HepG2 (cell line): ENCODE measurements around the gene MEIOB. TPM values are rescaled to one million over a fixed set of nuclear protein-coding genes. Genes with fewer than 3 reads are reported as not detected.

Experiments used
- ATAC-seq: fragments of 200-7000 bp; cut with Tn5 transposase; 3 replicates; pipeline ENCODE4 v1.9.1; 2020; ENCODE audit warnings: mild to moderate bottlenecking, moderate library complexity
- BruUV-seq: library from RNA; stranded (reverse); fragments of 400-500 nt; replicated peaks from 2 replicates; lab custom pipeline; 2021; lab: Mats Ljungman, UMichigan
- CTCF ChIA-PET: fragments of 300-600 bp; formaldehyde crosslinking; extraction: SDS; loops from one replicate; lab custom pipeline; 2021; ENCODE audit warnings: low total read pairs, inconsistent platforms, low intra/inter-chr PET ratio; lab: Yijun Ruan, JAX
- POLR2A ChIA-PET: fragments of 350-600 bp; sonication (Branson Sonifier 250); formaldehyde crosslinking; loops from one replicate; lab custom pipeline; 2020; ENCODE audit warnings: antibody characterized with exemption, inconsistent platforms; lab: Yijun Ruan, JAX
- DNase-seq: peaks from one replicate; pipeline ENCODE4 v3.0.0-alpha.2; 2015; ENCODE audit warnings: low spot score
- FAIRE-seq: peaks from 3 replicates; lab custom pipeline; 2011; peaks lifted over from hg19 to GRCh38; lab: Jason Lieb, UNC
- H2AFZ ChIP-seq: one replicate; pipeline ENCODE4 v1.6.1; 2011; ENCODE audit warnings: low read length, inconsistent platforms
- H3K27ac ChIP-seq: fragments of 300-600 bp; 3 replicates; pipeline ENCODE4 v1.8.0; 2011; ENCODE audit warnings: mixed run types, mild to moderate bottlenecking, mixed read lengths, low read length, inconsistent platforms; ENCODE audit not compliant: insufficient read depth; ENCODE audit errors: extremely low read length
- H3K27me3 ChIP-seq, 2 experiments: fragments of 200-600 bp in 1 of 2; 2 replicates in 1 of 2; 3 replicates in 1 of 2; pipeline versions ENCODE4 v1.6.0 to v1.8.0; 2011; ENCODE audit warnings: low read length in 2 of 2, mild to moderate bottlenecking in 2 of 2, moderate library complexity in 2 of 2, inconsistent platforms in 1 of 2; ENCODE audit not compliant: insufficient read depth in 2 of 2, control insufficient read depth in 1 of 2
- H3K36me3 ChIP-seq, 2 experiments: fragments of 200-600 bp in 1 of 2; replicated peaks in 1 of 2; 2 replicates in 1 of 2; 3 replicates in 1 of 2; pipeline versions ENCODE4 v1.5.1 to v1.8.0; 2011; ENCODE audit warnings: low read length in 2 of 2, inconsistent platforms in 1 of 2; ENCODE audit not compliant: insufficient read depth in 2 of 2, control insufficient read depth in 1 of 2
- H3K4me1 ChIP-seq: 2 replicates; pipeline ENCODE4 v1.5.1; 2012; ENCODE audit warnings: low read length, inconsistent platforms; ENCODE audit not compliant: insufficient read depth
- H3K4me2 ChIP-seq: 2 replicates; pipeline ENCODE4 v1.6.0; 2011; ENCODE audit warnings: low read depth, low read length, inconsistent platforms
- H3K4me3 ChIP-seq, 3 experiments: fragments of 200-600 bp in 1 of 3; sonication (generic), shearing (Covaris generic) in 1 of 3; replicated peaks in 1 of 3; 2 replicates each; pipeline ENCODE4 v1.5.1; 2011 to 2016; ENCODE audit warnings: low read length in 3 of 3, inconsistent platforms in 2 of 3, low read depth in 2 of 3, mild to moderate bottlenecking in 2 of 3, control low read depth in 1 of 3, mixed read lengths in 1 of 3; ENCODE audit not compliant: insufficient read depth in 1 of 3
- H3K79me2 ChIP-seq: one replicate; pipeline ENCODE4 v1.6.1; 2011; ENCODE audit warnings: low read length, inconsistent platforms; ENCODE audit not compliant: insufficient read depth
- H3K9ac ChIP-seq: 2 replicates; pipeline ENCODE4 v1.6.0; 2011; ENCODE audit warnings: mild to moderate bottlenecking, low read depth, low read length, inconsistent platforms; ENCODE audit not compliant: insufficient read depth
- H3K9me3 ChIP-seq: 2 replicates; pipeline ENCODE4 v1.5.1; 2012; ENCODE audit warnings: mild to moderate bottlenecking, low read length
- H4K20me1 ChIP-seq: 2 replicates; pipeline ENCODE4 v1.6.0; 2011; ENCODE audit warnings: inconsistent platforms, mild to moderate bottlenecking, low read length, moderate library complexity; ENCODE audit not compliant: insufficient read depth
- ATF1 ChIP-seq: IDR thresholded peaks from 2 replicates; pipeline ENCODE4 v1.6.1; 2016; ENCODE audit warnings: mild to moderate bottlenecking, control low read depth
- ATM ChIP-seq: fragments of 450-650 bp; IDR thresholded peaks from 2 replicates; pipeline ENCODE4 v1.7.1; 2017; ENCODE audit warnings: mild to moderate bottlenecking, borderline replicate concordance
- ETS1 ChIP-seq: sonication (generic); formaldehyde crosslinking; IDR thresholded peaks from 2 replicates; pipeline ENCODE4 v1.4.0; 2020; ENCODE audit warnings: missing genetic modification reagents
- PBX2 ChIP-seq: IDR thresholded peaks from 2 replicates; pipeline ENCODE4 v1.6.1; 2016; ENCODE audit warnings: control low read depth
- POLR2AphosphoS5 ChIP-seq: IDR thresholded peaks from 2 replicates; pipeline ENCODE4 v1.6.1; 2012; ENCODE audit warnings: low read depth, low read length
- YY1 ChIP-seq: IDR thresholded peaks from 2 replicates; pipeline ENCODE4 v1.6.1; 2011; ENCODE audit warnings: low read length, low read depth, moderate library complexity, mild to moderate bottlenecking; ENCODE audit not compliant: insufficient read depth, insufficient replicate concordance
- ZFP82 ChIP-seq: sonication (generic); formaldehyde crosslinking; IDR thresholded peaks from 2 replicates; pipeline ENCODE4 v1.5.1; 2020; ENCODE audit warnings: mild to moderate bottlenecking, missing genetic modification reagents, borderline replicate concordance
- ZNF253 ChIP-seq: sonication (generic); formaldehyde crosslinking; IDR thresholded peaks from 2 replicates; pipeline ENCODE4 v1.8.0; 2022; ENCODE audit warnings: mild to moderate bottlenecking, missing genetic modification reagents, borderline replicate concordance
- ZNF326 ChIP-seq: sonication (generic); formaldehyde crosslinking; IDR thresholded peaks from 2 replicates; pipeline ENCODE4 v1.4.0; 2020; ENCODE audit warnings: missing genetic modification reagents, borderline replicate concordance
- ZNF350 ChIP-seq: sonication (generic); formaldehyde crosslinking; IDR thresholded peaks from 2 replicates; pipeline ENCODE4 v1.4.0; 2020; ENCODE audit warnings: mild to moderate bottlenecking, low read depth, missing genetic modification reagents, borderline replicate concordance
- ZNF430 ChIP-seq: sonication (generic); formaldehyde crosslinking; IDR thresholded peaks from 2 replicates; pipeline ENCODE4 v1.9.0; 2021; ENCODE audit warnings: mild to moderate bottlenecking, missing genetic modification reagents
- ZNF569 ChIP-seq: sonication (generic); formaldehyde crosslinking; IDR thresholded peaks from 2 replicates; pipeline ENCODE4 v1.5.0; 2020; ENCODE audit warnings: mild to moderate bottlenecking, missing genetic modification reagents, moderate library complexity, borderline replicate concordance
- ZNF639 ChIP-seq: conservative IDR thresholded peaks from 2 replicates; pipeline ENCODE4 v1.6.1; 2018; ENCODE audit warnings: missing genetic modification reagents
- ZNF687 ChIP-seq: sonication (generic); formaldehyde crosslinking; IDR thresholded peaks from 2 replicates; pipeline ENCODE4 v1.5.1; 2020; ENCODE audit warnings: mild to moderate bottlenecking, missing genetic modification reagents, moderate library complexity
- WGBS: methylation state at CpG from one replicate; pipeline ENCODE4 v1.1.6; 2017; ENCODE audit warnings: low lambda C conversion rate; 5-methylcytosine and 5-hydroxymethylcytosine counted together
- in situ Hi-C: cut with HindIII; loops from 2 replicates; pipeline ENCODE4 v1.10.0; 2017; ENCODE audit warnings: low pct_unique_long_range_greater_than_20kb; ENCODE audit not compliant: extremely low pct_ligation_motif_present
- intact Hi-C: fragments of 100-400 bp; cut with micrococcal nuclease; formaldehyde crosslinking; loops from one replicate; pipeline ENCODE4 v1.10.0; 2022; ENCODE audit not compliant: unreplicated experiment
- polyA plus RNA-seq, 8 experiments: library from polyadenylated mRNA; depleted of rRNA in 3 of 8; stranded (reverse) in 7 of 8; unstranded in 1 of 8; fragments of >200 nt; fragmentation: Illumina TruSeq in 4 of 8; extraction: Trizol in 4 of 8; gene quantifications; 2 replicates each; pipeline versions ENCODE4 v1.2.1 to v1.2.3, GENCODE V29; 2011 to 2016; ENCODE audit warnings: low read depth in 4 of 8, missing spikeins in 1 of 8, mixed read lengths in 1 of 8; ENCODE audit not compliant: insufficient read depth in 1 of 8
- total RNA-seq, 5 experiments: library from RNA; depleted of rRNA; stranded (reverse); fragments of >200 nt; fragmentation: Illumina TruSeq; extraction: Trizol; gene quantifications; 2 replicates each; pipeline ENCODE4 v1.2.3, GENCODE V29; 2016; ENCODE audit warnings: low read depth in 1 of 5

MEIOB gene
- total and polyA plus RNA-seq, 2 of the 13 experiments (the other 11 are each of a cell fraction or from before 2014, with no cell fraction given) = 0.17 TPM; not detected in 1

- Histone ChIP-seq H3K27me3 (no peaks in the 10 kb centered on the region; a peak in 1 of 5 replicates), H3K4me2 (peak overlapping the region; percentile 11; the same call in 1 of the 2 replicates), H3K9ac (no peak overlapping the region), H3K4me1 (peaks cover 57% of the 10 kb centered on the region), H4K20me1 (peaks cover 5% of the 10 kb centered on the region; the same call in 1 of the 2 replicates), H3K79me2 (peaks cover 47% of the 10 kb centered on the region), H3K27ac (peak overlapping the region; percentile 93), H3K4me3 (no peak overlapping the region), H2AFZ (no peak overlapping the region), H3K9me3 (no peaks in the 10 kb centered on the region), H3K36me3 (peaks cover 0 to 1% of the 10 kb centered on the region in 2 experiments; a peak in 2 of 5 replicates)
- CTCF ChIA-PET = no interaction called here
- intact Hi-C loops = no loop called here
- FAIRE-seq (no peak), DNase-seq (no peak), ATAC-seq (no peak)
- in situ Hi-C loops = no loop called here
- no TSS peak for BruUV-seq
- 92% methylated on average over 18 of the region's 19 CpGs for WGBS
- POLR2A ChIA-PET = interaction anchor here (1.2 kb wide), 1 partner anchor 37 kb away, joined by 3 read pairs; no protein-coding TSS in a partner anchor
- TF ChIP-seq ZNF350 (CRISPR knock-in tag) (no peak), YY1 (no peak), ZNF687 (CRISPR knock-in tag) (0 out of 2 replicates have a peak, but pooled peaks have one; percentile 14), ZNF430 (CRISPR knock-in tag) (no peak), ZNF326 (CRISPR knock-in tag) (no peak), ZNF639 (no peak), ZNF569 (CRISPR knock-in tag) (no peak), ATM (no peak), ETS1 (CRISPR knock-in tag) (no peak), ATF1 (no peak), ZFP82 (CRISPR knock-in tag) (no peak), POLR2AphosphoS5 (0 out of 2 replicates have a peak, but pooled peaks have one; percentile 42), PBX2 (CRISPR knock-in tag) (no peak), ZNF253 (CRISPR knock-in tag) (no peak)
Measured at GRCh38 chr16:1831186-1832075, 40.5 kb downstream of the MEIOB start.
